Activated T-helper 2 cell treated with anti-CD3 and anti-CD28 coated beads, Interferon-gamma antibody, Interleukin-2, Interleukin-4, amounts not matched to agents 10 μg/mL and 5 μg/mL and 100 μg/mL, durations not matched to agents 14 hours and 24 hours and 36 hours (primary cell): Measurements from ENCODE around the gene CLUH. TPM values are rescaled to one million over a fixed set of nuclear protein-coding genes. Genes with fewer than 3 reads are reported as not detected.

Experiments used
- total RNA-seq: library from RNA; stranded (reverse); gene quantifications from 2 replicates; pipeline ENCODE4 v1.2.3, GENCODE V29; 2022

The CLUH gene
- total RNA-seq, 1 donor from 2014 or later, result 130 TPM

Other genes starting within 250 kb of the CLUH start
- 49.1 and 49.2 TPM in 2 replicates for gene METTL16, start 199.9 kb downstream of the CLUH start, total RNA-seq
- 151 and 153 TPM in 2 replicates for gene PAFAH1B1, start 118.1 kb downstream of the CLUH start, total RNA-seq
- gene CCDC92B, start 37.9 kb upstream of the CLUH start, total RNA-seq, result 0.11 and 0.21 TPM in 2 replicates
- gene RAP1GAP2, start 84.7 kb upstream of the CLUH start, total RNA-seq, result 0.46 and 1.1 TPM in 2 replicates